GM19455 (cell line): Measurements from ENCODE around the gene CYP26A1.

ENCODE experiments used
- ATAC-seq: cut with Tn5 transposase; IDR thresholded peaks from one replicate; pipeline ENCODE4 v1.9.1; 2021; ENCODE audit not compliant: unreplicated experiment

Gene CYP26A1

GRCh38 chr10:93073539-93074146 lies at the start of gene CYP26A1:
Gene CYP26A1, plus strand, starts transcription at chr10:93073893. Its CDS starts 42 bp downstream, at chr10:93073935.
- no peak for ATAC-seq

- ATAC-seq: no peak
Observed at GRCh38 chr10:93026072-93026471, 47.6 kb upstream of the CYP26A1 start.

GRCh38 chr10:93027508-93027907 lies 46.2 kb upstream of the CYP26A1 start:
- no peak for ATAC-seq

GRCh38 chr10:93028883-93029282 lies 44.8 kb upstream of the CYP26A1 start:
- no peak for ATAC-seq

- no peak for ATAC-seq
Observed at GRCh38 chr10:93030409-93030808, 43.3 kb upstream of the CYP26A1 start.

- no peak for ATAC-seq
Observed at GRCh38 chr10:93032105-93032808, 41.4 kb upstream of the CYP26A1 start.

- ATAC-seq: no peak
Observed at GRCh38 chr10:93032809-93033137, 40.9 kb upstream of the CYP26A1 start.

- ATAC-seq: no peak
Observed at GRCh38 chr10:93034426-93034825, 39.3 kb upstream of the CYP26A1 start.

- ATAC-seq: no peak
Observed at GRCh38 chr10:93039110-93039509, 34.6 kb upstream of the CYP26A1 start.

GRCh38 chr10:93039721-93040120 lies 34.0 kb upstream of the CYP26A1 start:
- no peak for ATAC-seq

- ATAC-seq: no peak
Observed at GRCh38 chr10:93054486-93054885, 19.2 kb upstream of the CYP26A1 start.

GRCh38 chr10:93058139-93058538 lies 15.6 kb upstream of the CYP26A1 start:
- ATAC-seq: no peak

GRCh38 chr10:93059975-93060886 lies 13.5 kb upstream of the CYP26A1 start, which contains the start of gene CYP26C1:
Gene CYP26C1, plus strand, starts transcription at chr10:93060798. Its CDS starts 466 bp downstream, at chr10:93061264.
- no peak for ATAC-seq

- no peak for ATAC-seq
Observed at GRCh38 chr10:93060887-93061593, 12.7 kb upstream of the CYP26A1 start.

- ATAC-seq: no peak
Observed at GRCh38 chr10:93061594-93062513, 11.8 kb upstream of the CYP26A1 start.

- no peak for ATAC-seq
Observed at GRCh38 chr10:93062514-93063143, 11.1 kb upstream of the CYP26A1 start.

- no peak for ATAC-seq
Observed at GRCh38 chr10:93063144-93063976, 10.3 kb upstream of the CYP26A1 start.

- ATAC-seq: no peak
Observed at GRCh38 chr10:93063977-93064660, 9.6 kb upstream of the CYP26A1 start.
